H1 (cell line): Measurements from ENCODE around the gene PPRC1. TPM values are rescaled to one million over a fixed set of nuclear protein-coding genes. Genes with fewer than 3 reads are reported as not detected.

Source experiments
- CTCF ChIA-PET: fragments of 300-600 bp; sonication (Branson Sonifier 250); formaldehyde crosslinking; loops from one replicate; lab custom pipeline; 2021; ENCODE audit not compliant: partially characterized antibody; lab: Charles Lee
- POLR2A ChIA-PET: fragments of 300-600 bp; sonication (Branson Sonifier 250); formaldehyde crosslinking; loops from one replicate; lab custom pipeline; 2021; ENCODE audit warnings: inconsistent platforms; ENCODE audit not compliant: partially characterized antibody; lab: Charles Lee
- DNase-seq, 2 experiments: peaks; one replicate each; pipeline versions ENCODE4 v3.0.0 to v3.0.0-alpha.2; 2010 to 2022; ENCODE audit warnings: low spot score in 2 of 2, low read depth in 1 of 2, mixed read lengths in 1 of 2
- FAIRE-seq: peaks from 2 replicates; lab custom pipeline; 2011; peaks lifted over from hg19 to GRCh38; lab: Jason Lieb, UNC
- H2AFZ ChIP-seq: 2 replicates; pipeline ENCODE4 v1.8.1; 2012; ENCODE audit warnings: low read length, inconsistent platforms
- H2AK5ac ChIP-seq: 2 replicates; pipeline ENCODE4 v1.6.1; 2013; ENCODE audit warnings: low read depth, low read length
- H2BK120ac ChIP-seq: replicated peaks from 2 replicates; pipeline ENCODE3; 2013; ENCODE audit warnings: low read depth, low read length, inconsistent platforms
- H2BK12ac ChIP-seq: 2 replicates; pipeline ENCODE4 v1.6.1; 2013; ENCODE audit warnings: low read depth, low read length
- H2BK15ac ChIP-seq: 2 replicates; pipeline ENCODE4 v1.6.1; 2013; ENCODE audit warnings: low read length
- H2BK20ac ChIP-seq: 2 replicates; pipeline ENCODE4 v1.6.1; 2013; ENCODE audit warnings: low read length
- H2BK5ac ChIP-seq: 2 replicates; pipeline ENCODE4 v1.6.1; 2013; ENCODE audit warnings: low read depth, low read length
- H3K14ac ChIP-seq: 2 replicates; pipeline ENCODE4 v1.6.1; 2013; ENCODE audit warnings: inconsistent platforms; ENCODE audit not compliant: insufficient read length
- H3K18ac ChIP-seq: 2 replicates; pipeline ENCODE4 v1.6.1; 2013; ENCODE audit warnings: low read length; ENCODE audit errors: extremely low read depth
- H3K23ac ChIP-seq: 2 replicates; pipeline ENCODE4 v1.6.1; 2013; ENCODE audit warnings: inconsistent platforms; ENCODE audit not compliant: insufficient read length
- H3K23me2 ChIP-seq: 2 replicates; pipeline ENCODE4 v1.6.1; 2013; ENCODE audit warnings: low read depth, low read length
- H3K27ac ChIP-seq: 2 replicates; pipeline ENCODE4 v1.6.1; 2011; ENCODE audit warnings: low read depth, low read length, inconsistent platforms
- H3K27me3 ChIP-seq, 4 experiments: replicated peaks in 1 of 4; 1 replicate in 1 of 4; 2 replicates in 3 of 4; pipeline versions ENCODE4 v1.6.1 to v1.8.1; 2011 to 2013; ENCODE audit warnings: low read length in 3 of 4, mild to moderate bottlenecking in 3 of 4, inconsistent platforms in 2 of 4, mixed read lengths in 2 of 4, moderate library complexity in 1 of 4; ENCODE audit not compliant: control insufficient read depth in 3 of 4, insufficient read depth in 3 of 4; ENCODE audit errors: extremely low read depth in 1 of 4
- H3K36me3 ChIP-seq, 4 experiments: 2 replicates each; pipeline versions ENCODE4 v1.6.1 to v1.8.1; 2011 to 2013; ENCODE audit warnings: mild to moderate bottlenecking in 4 of 4, low read length in 3 of 4, moderate library complexity in 2 of 4, control low read depth in 1 of 4, inconsistent platforms in 1 of 4; ENCODE audit not compliant: insufficient read depth in 4 of 4, control insufficient read depth in 2 of 4
- H3K4ac ChIP-seq: replicated peaks from 2 replicates; pipeline ENCODE3; 2013; ENCODE audit warnings: low read length, low read depth, mixed read lengths, inconsistent platforms; ENCODE audit not compliant: insufficient read length
- H3K4me1 ChIP-seq, 4 experiments: replicated peaks in 1 of 4; 1 replicate in 1 of 4; 2 replicates in 3 of 4; pipeline versions ENCODE4 v1.6.1 to v1.8.1; 2011 to 2013; ENCODE audit warnings: low read length in 3 of 4, inconsistent platforms in 2 of 4, mixed read lengths in 1 of 4; ENCODE audit not compliant: insufficient read depth in 4 of 4, control insufficient read depth in 3 of 4
- H3K4me2 ChIP-seq, 2 experiments: 2 replicates each; pipeline versions ENCODE4 v1.6.1 to v1.8.1; 2011 to 2013; ENCODE audit warnings: low read depth in 2 of 2, low read length in 2 of 2, control low read depth in 1 of 2, inconsistent platforms in 1 of 2, mild to moderate bottlenecking in 1 of 2; ENCODE audit not compliant: insufficient read depth in 1 of 2
- H3K4me3 ChIP-seq, 4 experiments: fragments of 200-600, 300-600 bp in 1 of 4; sonication (generic), shearing (Covaris generic), sonication (Bioruptor Twin) in 1 of 4; 2 replicates each; pipeline versions ENCODE4 v1.5.1 to v1.8.1; 2011 to 2016; ENCODE audit warnings: low read length in 4 of 4, low read depth in 3 of 4, control low read depth in 2 of 4, inconsistent platforms in 2 of 4, mild to moderate bottlenecking in 2 of 4, mixed read lengths in 1 of 4, moderate library complexity in 1 of 4; ENCODE audit not compliant: insufficient read depth in 2 of 4; ENCODE audit errors: extremely low read depth in 1 of 4
- H3K56ac ChIP-seq: replicated peaks from 2 replicates; pipeline ENCODE3; 2013; ENCODE audit warnings: low read depth, mild to moderate bottlenecking, mixed read lengths, low read length, inconsistent platforms; ENCODE audit not compliant: insufficient read length
- H3K79me1 ChIP-seq: 2 replicates; pipeline ENCODE4 v1.6.1; 2013; ENCODE audit warnings: low read depth, low read length, control low read depth
- H3K79me2 ChIP-seq, 2 experiments: 2 replicates each; pipeline versions ENCODE4 v1.6.1 to v1.8.1; 2012 to 2013; ENCODE audit warnings: low read length in 2 of 2, mild to moderate bottlenecking in 2 of 2, inconsistent platforms in 1 of 2; ENCODE audit not compliant: insufficient read depth in 2 of 2, control insufficient read depth in 1 of 2
- H3K9ac ChIP-seq, 4 experiments: replicated peaks in 1 of 4; 1 replicate in 1 of 4; 2 replicates in 3 of 4; pipeline versions ENCODE4 v1.6.1 to v1.8.1; 2011 to 2013; ENCODE audit warnings: low read depth in 3 of 4, low read length in 3 of 4, control low read depth in 2 of 4, mild to moderate bottlenecking in 2 of 4, moderate library complexity in 2 of 4, inconsistent platforms in 1 of 4; ENCODE audit errors: extremely low read depth in 1 of 4
- H3K9me3 ChIP-seq, 2 experiments: 2 replicates each; pipeline versions ENCODE4 v1.6.1 to v1.8.1; 2012 to 2013; ENCODE audit warnings: mild to moderate bottlenecking in 2 of 2, moderate library complexity in 2 of 2, control low read depth in 1 of 2, inconsistent platforms in 1 of 2, low read depth in 1 of 2, low read length in 1 of 2, mixed read lengths in 1 of 2; ENCODE audit not compliant: insufficient read depth in 2 of 2
- H4K20me1 ChIP-seq, 2 experiments: replicated peaks in 1 of 2; 2 replicates each; pipeline versions ENCODE3 to v1.8.1; 2011 to 2013; ENCODE audit warnings: inconsistent platforms in 2 of 2, low read length in 2 of 2, mild to moderate bottlenecking in 1 of 2; ENCODE audit not compliant: insufficient read depth in 2 of 2, control insufficient read depth in 1 of 2
- H4K5ac ChIP-seq: 2 replicates; pipeline ENCODE4 v1.6.1; 2013; ENCODE audit warnings: low read length, low read depth, mixed read lengths, inconsistent platforms; ENCODE audit not compliant: insufficient read length
- H4K8ac ChIP-seq: 2 replicates; pipeline ENCODE4 v1.8.0; 2013; ENCODE audit warnings: mild to moderate bottlenecking, moderate library complexity, low read length, inconsistent platforms; ENCODE audit not compliant: insufficient read depth; ENCODE audit errors: extremely low read depth
- H4K91ac ChIP-seq: replicated peaks from 2 replicates; pipeline ENCODE3; 2013; ENCODE audit warnings: low read length, mixed read lengths, inconsistent platforms; ENCODE audit not compliant: insufficient read length
- ASH2L ChIP-seq: fragments of 200-600, 300-600 bp; sonication (generic); IDR thresholded peaks from one replicate; pipeline ENCODE4 v1.7.1; 2017; ENCODE audit warnings: low read length
- BACH1 ChIP-seq: IDR thresholded peaks from 2 replicates; pipeline ENCODE4 v1.6.1; 2012; ENCODE audit warnings: low read length, improper control_type of control experiment
- CBX5 ChIP-seq: fragments of 300-800, 300-1000 bp; sonication (generic); IDR thresholded peaks from 2 replicates; pipeline ENCODE4 v1.7.1; 2016; ENCODE audit warnings: antibody characterized with exemption, low read length, low read depth
- CHD1 ChIP-seq: IDR thresholded peaks from 2 replicates; pipeline ENCODE4 v1.6.1; 2012; ENCODE audit warnings: low read depth, low read length, improper control_type of control experiment
- CREB1 ChIP-seq: IDR thresholded peaks from 2 replicates; pipeline ENCODE4 v1.6.1; 2012; ENCODE audit warnings: inconsistent platforms
- FOSL1 ChIP-seq: IDR thresholded peaks from 2 replicates; pipeline ENCODE4 v1.6.1; 2011; ENCODE audit warnings: mild to moderate bottlenecking, low read depth, low read length, moderate library complexity; ENCODE audit not compliant: insufficient read depth
- JUN ChIP-seq: IDR thresholded peaks from 2 replicates; pipeline ENCODE4 v1.6.1; 2011; ENCODE audit warnings: low read depth, mild to moderate bottlenecking, improper control_type of control experiment, low read length
- MAFK ChIP-seq: IDR thresholded peaks from 2 replicates; pipeline ENCODE4 v1.6.1; 2012; ENCODE audit warnings: low read depth, mild to moderate bottlenecking, improper control_type of control experiment, low read length
- POLR2A ChIP-seq, 2 experiments: IDR thresholded peaks; 1 replicate in 1 of 2; 2 replicates in 1 of 2; pipeline ENCODE4 v1.6.1; 2011; ENCODE audit warnings: low read depth in 2 of 2, low read length in 2 of 2, mild to moderate bottlenecking in 2 of 2; ENCODE audit errors: control extremely low read depth in 1 of 2
- SIRT6 ChIP-seq: IDR thresholded peaks from one replicate; pipeline ENCODE4 v1.7.1; 2012; ENCODE audit warnings: low read length, inconsistent platforms
- SP2 ChIP-seq: IDR thresholded peaks from 2 replicates; pipeline ENCODE4 v1.6.1; 2012; ENCODE audit warnings: mild to moderate bottlenecking, low read length, inconsistent platforms
- SRF ChIP-seq: IDR thresholded peaks from 2 replicates; pipeline ENCODE4 v1.6.1; 2011; ENCODE audit warnings: mild to moderate bottlenecking, low read depth, low read length, moderate library complexity
- TAF1 ChIP-seq: IDR thresholded peaks from 2 replicates; pipeline ENCODE4 v1.6.1; 2011; ENCODE audit warnings: mild to moderate bottlenecking, low read depth, low read length
- TBP ChIP-seq: IDR thresholded peaks from 2 replicates; pipeline ENCODE4 v1.6.1; 2011; ENCODE audit warnings: low read depth, low read length, improper control_type of control experiment
- TEAD4 ChIP-seq: IDR thresholded peaks from 2 replicates; pipeline ENCODE4 v1.6.1; 2012; ENCODE audit warnings: low read depth, low read length, inconsistent platforms, mixed read lengths
- WGBS, 2 experiments: shearing (Covaris generic) in 1 of 2; methylation state at CpG; one replicate each; pipeline versions ENCODE4 v1.1.6 to v1.1.7; 2013 to 2015; ENCODE audit warnings: low lambda C conversion rate in 2 of 2, mixed read lengths in 2 of 2, inconsistent platforms in 1 of 2, low coverage in 1 of 2, missing lambda C conversion rate in 1 of 2; ENCODE audit not compliant: insufficient replicate concordance in 2 of 2, insufficient coverage in 1 of 2, insufficient read length in 1 of 2; ENCODE audit errors: extremely low coverage in 1 of 2, missing lambda C conversion rate in 1 of 2; 5-methylcytosine and 5-hydroxymethylcytosine counted together
- polyA plus RNA-seq, 7 experiments: library from polyadenylated mRNA; depleted of rRNA in 3 of 7; stranded (reverse) in 5 of 7; unstranded in 2 of 7; fragments of >200 nt in 5 of 7; fragments of 200-250 nt in 2 of 7; gene quantifications; 1 replicate in 5 of 7; 2 replicates in 1 of 7; 4 replicates in 1 of 7; pipeline versions ENCODE4 v1.2.1 to v1.2.3, GENCODE V29; 2011 to 2013; ENCODE audit warnings: missing spikeins in 2 of 7, mixed read lengths in 2 of 7
- total RNA-seq: library from RNA; stranded (reverse); fragmentation: NEBNext Ultra II Directional; extraction: Animal tissue kit (Norgen Biotek cat#: 25700); gene quantifications from 2 replicates; pipeline ENCODE4 v1.2.1, GENCODE V29; 2021
- TF ChIP-seq, protein P1 (sequence below): IDR thresholded peaks from 2 replicates; pipeline ENCODE4 v1.6.1; 2011; ENCODE audit warnings: low read depth, mild to moderate bottlenecking, low read length; ENCODE audit not compliant: insufficient read depth
- TF ChIP-seq, protein P2 (sequence below): IDR thresholded peaks from 2 replicates; pipeline ENCODE4 v1.6.1; 2012; ENCODE audit warnings: inconsistent platforms

PPRC1 gene
- total and polyA plus RNA-seq, 2 of the 8 experiments (the other 6 are each of a cell fraction or from before 2014, with no cell fraction given) = 46.5 to 88.4 TPM

DNA sequence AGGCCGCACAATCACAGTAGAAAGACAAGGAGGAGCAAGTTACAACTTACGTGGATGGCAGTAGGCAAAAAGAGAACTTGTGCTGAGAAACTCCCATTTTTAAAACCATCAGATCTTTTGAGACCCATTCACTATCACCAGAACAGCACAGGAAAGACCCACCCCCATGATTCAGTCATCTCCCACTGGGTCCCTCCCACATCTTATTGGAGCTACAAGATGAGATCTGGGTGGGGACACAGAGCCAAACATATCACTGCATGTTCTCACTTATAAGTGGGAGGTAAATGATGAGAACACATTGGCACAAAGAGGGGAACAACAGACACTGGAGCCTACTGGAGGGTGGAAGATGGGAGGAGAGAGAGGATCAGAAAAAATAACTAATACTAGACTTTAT lies 51.8 kb downstream of the PPRC1 start:
- H2BK120ac ChIP-seq = no peak overlapping the region
- no peak for TF ChIP-seq CHD1
- no peak for TF ChIP-seq BACH1
- TF ChIP-seq SP2 = no peak
- TF ChIP-seq SIRT6 = no peak
- TF ChIP-seq MAFK = no peak
- no peak for TF ChIP-seq SRF
- TF ChIP-seq POLR2A (IDR thresholded peaks at IDR 0.05; ENCODE audit: control extremely low read depth in 1 of 2, low read depth in 2 of 2, low read length in 2 of 2) = no peak
- TF ChIP-seq ASH2L = no peak
- TF ChIP-seq CBX5 = no peak
- no peak for TF ChIP-seq JUN
- no peak for TF ChIP-seq TEAD4
- TF ChIP-seq TBP = no peak
- TF ChIP-seq FOSL1 = no peak
- TF ChIP-seq CREB1 = no peak
- TF ChIP-seq, protein P1, sequence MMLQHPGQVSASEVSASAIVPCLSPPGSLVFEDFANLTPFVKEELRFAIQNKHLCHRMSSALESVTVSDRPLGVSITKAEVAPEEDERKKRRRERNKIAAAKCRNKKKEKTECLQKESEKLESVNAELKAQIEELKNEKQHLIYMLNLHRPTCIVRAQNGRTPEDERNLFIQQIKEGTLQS = no peak
- TF ChIP-seq, protein P2, sequence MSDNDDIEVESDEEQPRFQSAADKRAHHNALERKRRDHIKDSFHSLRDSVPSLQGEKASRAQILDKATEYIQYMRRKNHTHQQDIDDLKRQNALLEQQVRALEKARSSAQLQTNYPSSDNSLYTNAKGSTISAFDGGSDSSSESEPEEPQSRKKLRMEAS = no peak
- TF ChIP-seq TAF1 = no peak
- ChIA-PET POLR2A (no interaction called here), CTCF (interaction anchor here (0.9 to 1.4 kb wide), 3 partner anchors 14 to 47 kb away, joined by 3 to 4 read pairs (median 3); no protein-coding TSS in a partner anchor)
- no peak overlapping the region for H3K4me2 ChIP-seq
- H3K56ac ChIP-seq = no peak overlapping the region
- H4K8ac ChIP-seq = no peak overlapping the region
- H4K5ac ChIP-seq = no peak overlapping the region
- no peaks in the 10 kb centered on the region for H3K36me3 ChIP-seq
- H3K27me3 ChIP-seq = no peaks in the 10 kb centered on the region
- no peak overlapping the region for H2BK12ac ChIP-seq
- H3K18ac ChIP-seq = no peak overlapping the region
- H2BK15ac ChIP-seq = no peak overlapping the region
- no peaks in the 10 kb centered on the region for H3K4me1 ChIP-seq
- no peak overlapping the region for H3K4ac ChIP-seq
- no peak overlapping the region for H3K27ac ChIP-seq
- no peaks in the 10 kb centered on the region for H4K20me1 ChIP-seq
- H3K79me2 ChIP-seq = no peaks in the 10 kb centered on the region
- no peaks in the 10 kb centered on the region for H3K79me1 ChIP-seq
- H2BK5ac ChIP-seq = no peak overlapping the region
- H3K4me3 ChIP-seq = no peak overlapping the region
- peaks cover 13 to 16% of the 10 kb centered on the region in 2 experiments; a peak in 3 of 4 replicates for H3K9me3 ChIP-seq
- no peak overlapping the region for H2AFZ ChIP-seq
- H3K14ac ChIP-seq = no peak overlapping the region
- no peak for FAIRE-seq
- H2AK5ac ChIP-seq = no peak overlapping the region
- H3K9ac ChIP-seq = no peak overlapping the region
- DNase-seq = no peak
- H3K23ac ChIP-seq = no peak overlapping the region
- no peaks in the 10 kb centered on the region for H3K23me2 ChIP-seq
- 86% methylated on average over 2 of the region's 2 CpGs; no CpG with 5 or more reads in 1 of the 2 experiments for WGBS, 2 experiments
- H2BK20ac ChIP-seq = no peak overlapping the region
- no peak overlapping the region for H4K91ac ChIP-seq
